Fibroblast of the aortic adventitia (primary cell): Measurements from ENCODE around the gene HDHD3. TPM values are rescaled to one million over a fixed set of nuclear protein-coding genes. Genes with fewer than 3 reads are reported as not detected.

Experiments used
- DNase-seq: peaks from one replicate; pipeline ENCODE4 v3.0.0-alpha.2; 2010; ENCODE audit warnings: low read depth
- H3K4me3 ChIP-seq: 2 replicates; pipeline ENCODE4 v1.5.1; 2011; ENCODE audit warnings: low read depth, mild to moderate bottlenecking, control low read depth, low read length, moderate library complexity
- total RNA-seq: library from RNA; depleted of rRNA; stranded (reverse); fragments of >200 nt; gene quantifications from 2 replicates; pipeline ENCODE4 v1.2.3, GENCODE V29; 2012; ENCODE audit warnings: low replicate concordance
- TF ChIP-seq, protein P1 (sequence below): IDR thresholded peaks from 2 replicates; pipeline ENCODE4 v1.5.1; 2011; ENCODE audit warnings: mild to moderate bottlenecking, low read length, control low read depth, inconsistent platforms; ENCODE audit not compliant: insufficient read depth

Gene HDHD3
- total RNA-seq, 1 donor = 7.8 TPM

DNA sequence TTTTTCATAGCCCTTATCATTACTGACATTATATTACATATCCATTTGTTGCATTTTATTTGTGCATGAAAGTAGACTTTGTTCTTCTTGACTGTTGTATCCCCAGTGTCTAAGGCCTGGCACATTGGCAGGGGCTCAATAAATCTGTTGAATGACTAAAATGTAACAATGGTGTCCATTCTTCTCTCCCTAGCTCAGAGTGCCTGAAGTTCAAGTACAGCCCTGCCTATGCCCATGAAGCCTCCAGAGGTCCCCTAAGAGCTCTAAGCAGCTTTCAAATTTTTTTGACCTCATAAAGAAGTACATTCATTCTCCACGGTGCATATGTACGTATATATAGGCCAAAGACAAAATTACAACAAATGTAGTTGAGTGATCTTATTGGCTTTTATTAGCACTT lies 31.6 kb downstream of the HDHD3 start:
- TF ChIP-seq, protein P1, sequence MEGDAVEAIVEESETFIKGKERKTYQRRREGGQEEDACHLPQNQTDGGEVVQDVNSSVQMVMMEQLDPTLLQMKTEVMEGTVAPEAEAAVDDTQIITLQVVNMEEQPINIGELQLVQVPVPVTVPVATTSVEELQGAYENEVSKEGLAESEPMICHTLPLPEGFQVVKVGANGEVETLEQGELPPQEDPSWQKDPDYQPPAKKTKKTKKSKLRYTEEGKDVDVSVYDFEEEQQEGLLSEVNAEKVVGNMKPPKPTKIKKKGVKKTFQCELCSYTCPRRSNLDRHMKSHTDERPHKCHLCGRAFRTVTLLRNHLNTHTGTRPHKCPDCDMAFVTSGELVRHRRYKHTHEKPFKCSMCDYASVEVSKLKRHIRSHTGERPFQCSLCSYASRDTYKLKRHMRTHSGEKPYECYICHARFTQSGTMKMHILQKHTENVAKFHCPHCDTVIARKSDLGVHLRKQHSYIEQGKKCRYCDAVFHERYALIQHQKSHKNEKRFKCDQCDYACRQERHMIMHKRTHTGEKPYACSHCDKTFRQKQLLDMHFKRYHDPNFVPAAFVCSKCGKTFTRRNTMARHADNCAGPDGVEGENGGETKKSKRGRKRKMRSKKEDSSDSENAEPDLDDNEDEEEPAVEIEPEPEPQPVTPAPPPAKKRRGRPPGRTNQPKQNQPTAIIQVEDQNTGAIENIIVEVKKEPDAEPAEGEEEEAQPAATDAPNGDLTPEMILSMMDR = no peak
- no peak overlapping the region for H3K4me3 ChIP-seq
- DNase-seq = no peak

- TF ChIP-seq, protein P1 = no peak
- DNase-seq = peak; percentile 96
- H3K4me3 ChIP-seq = no peak overlapping the region
Observed at GRCh38 chr9:113343732-113344231, 33.0 kb downstream of the HDHD3 start.

DNA sequence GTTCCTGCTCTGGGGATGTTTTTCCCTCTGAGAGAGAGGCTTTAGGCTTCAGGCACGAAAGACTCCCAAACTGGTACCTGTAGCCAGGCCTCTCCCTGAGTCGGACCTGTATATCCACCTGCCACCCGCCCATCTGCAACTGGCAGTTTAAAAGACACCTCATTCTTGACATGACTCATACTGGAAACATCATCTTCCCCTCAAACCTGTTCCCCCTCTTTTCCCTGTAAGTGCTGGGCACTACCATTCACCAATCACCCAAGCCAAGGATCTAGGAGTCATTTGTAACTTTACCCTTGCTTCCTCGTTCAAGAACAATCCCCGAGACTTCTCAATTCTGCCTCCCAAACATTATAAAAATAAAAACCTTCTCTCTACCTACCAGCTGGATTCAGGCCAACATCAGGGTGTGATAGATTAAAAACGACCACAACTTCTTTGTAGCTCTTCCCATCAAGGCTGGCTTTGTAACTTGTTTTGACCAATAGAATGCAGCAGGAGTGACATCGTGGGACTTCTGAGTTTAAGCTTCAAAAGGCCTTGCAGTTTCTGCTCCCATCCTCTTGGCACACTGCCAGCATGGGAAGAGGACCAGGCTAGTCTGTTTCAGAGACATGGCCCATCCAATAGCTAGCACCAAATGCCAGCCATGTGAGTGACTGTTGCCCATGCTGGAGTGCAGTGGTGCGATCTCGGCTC lies 34.9 kb downstream of the HDHD3 start:
- no peak for DNase-seq
- TF ChIP-seq, protein P1 = no peak
- H3K4me3 ChIP-seq = no peak overlapping the region

DNA sequence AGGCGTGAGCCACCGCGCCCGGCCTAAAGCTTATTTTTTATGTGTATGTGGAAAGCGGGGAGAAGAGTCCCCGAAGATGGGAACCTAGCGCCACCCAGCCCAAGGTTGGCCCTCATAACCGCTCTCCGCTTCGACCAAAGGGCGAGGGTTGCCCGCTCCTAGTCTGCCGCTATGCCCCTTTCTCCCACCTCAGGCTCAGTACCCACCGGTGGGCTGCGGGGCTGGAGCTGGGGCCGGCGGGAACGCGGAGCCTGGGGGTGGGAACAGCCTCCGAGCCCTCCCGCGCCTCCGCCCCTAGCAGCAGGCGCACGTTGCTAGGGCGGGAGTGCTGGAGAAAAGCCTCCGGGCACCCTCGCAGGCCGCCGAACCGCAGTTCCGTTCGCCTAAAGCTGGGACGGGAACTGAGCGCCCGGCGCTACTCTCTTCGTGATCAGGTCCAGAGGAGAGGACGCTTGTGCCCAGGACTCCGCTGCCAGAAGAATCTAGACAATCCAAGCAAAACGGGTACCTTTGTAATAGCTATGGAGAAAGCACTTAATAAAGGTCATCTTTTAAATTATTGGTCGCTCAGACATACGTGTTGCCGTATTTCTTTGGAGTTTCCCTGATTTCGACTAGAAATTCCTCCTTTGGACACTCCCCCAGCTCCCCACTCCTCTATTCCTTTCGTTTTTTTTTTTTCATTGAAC lies 36.6 kb downstream of the HDHD3 start, which contains the start of gene WDR31:
TSS of gene WDR31 (minus strand) at position 265 of the 689 bp plus-strand sequence. CDS start 8,253 bp downstream, outside the sequence.
- TF ChIP-seq, protein P1 = no peak
- DNase-seq = peak; percentile 92
- peak within 1 kb of the TSS; percentile 88 for H3K4me3 ChIP-seq

GRCh38 chr9:113337714-113338113 lies 39.1 kb downstream of the HDHD3 start:
- TF ChIP-seq, protein P1 = no peak
- no peak for DNase-seq
- no peak overlapping the region for H3K4me3 ChIP-seq

DNA sequence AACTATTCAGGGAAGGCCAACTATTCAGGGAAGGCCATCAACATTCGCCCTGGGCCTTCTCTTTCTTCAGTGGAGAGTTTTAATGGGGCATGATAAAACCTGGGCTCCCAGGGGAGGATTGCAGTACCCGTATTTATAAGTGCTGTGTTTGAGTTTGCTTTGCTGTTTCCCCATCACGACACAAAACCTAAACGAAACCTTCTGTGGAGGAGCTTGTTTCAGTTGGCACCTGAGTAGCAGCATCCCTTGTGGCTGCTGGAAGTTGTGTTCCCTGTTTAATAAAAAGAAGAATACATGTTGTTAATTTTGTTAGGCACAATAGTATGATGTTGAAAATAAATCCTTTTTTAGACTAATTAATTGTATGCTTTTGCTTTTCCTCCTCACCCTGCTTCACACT lies 45.0 kb downstream of the HDHD3 start:
- no peak overlapping the region for H3K4me3 ChIP-seq
- DNase-seq = no peak
- TF ChIP-seq, protein P1 = no peak
